Measurements from ENCODE around the gene SYNE1. TPM values are rescaled to one million over a fixed set of nuclear protein-coding genes. Genes with fewer than 3 reads are reported as not detected.

Gene SYNE1
- total and polyA plus RNA-seq, 2 of the 8 experiments (the other 6 are each of a cell fraction or from before 2014, with no cell fraction given): 2.8 to 5.5 TPM

GRCh38 chr6:152595499-152595898 lies 41.7 kb downstream of the SYNE1 start:
- Histone ChIP-seq H4K91ac (replicated peaks; ENCODE audit: insufficient read length, low read length) (no peak overlapping the region), H3K79me2 (ENCODE audit: control insufficient read depth in 1 of 2, insufficient read depth in 2 of 2, low read length in 2 of 2) (no peaks in the 10 kb centered on the region), H3K36me3 (ENCODE audit: control insufficient read depth in 2 of 4, insufficient read depth in 4 of 4, low read length in 3 of 4) (no peaks in the 10 kb centered on the region), H3K27ac (ENCODE audit: low read depth, low read length) (no peak overlapping the region), H4K5ac (ENCODE audit: insufficient read length, low read depth, low read length) (no peak overlapping the region), H3K79me1 (ENCODE audit: low read depth, low read length) (no peaks in the 10 kb centered on the region), H3K27me3 (replicated peaks in 1 of 4; ENCODE audit: control insufficient read depth in 3 of 4, extremely low read depth in 1 of 4, insufficient read depth in 3 of 4, low read length in 3 of 4) (no peaks in the 10 kb centered on the region), H3K4me3 (ENCODE audit: extremely low read depth in 1 of 4, insufficient read depth in 2 of 4, low read depth in 3 of 4, low read length in 4 of 4) (no peak overlapping the region), H4K20me1 (replicated peaks in 1 of 2; ENCODE audit: control insufficient read depth in 1 of 2, insufficient read depth in 2 of 2, low read length in 2 of 2) (no peaks in the 10 kb centered on the region), H3K56ac (replicated peaks; ENCODE audit: insufficient read length, low read depth, low read length) (no peak overlapping the region), H2BK120ac (replicated peaks; ENCODE audit: low read depth, low read length) (no peak overlapping the region), H3K4me2 (ENCODE audit: insufficient read depth in 1 of 2, low read depth in 2 of 2, low read length in 2 of 2) (no peak overlapping the region), H3K4me1 (replicated peaks in 1 of 4; ENCODE audit: control insufficient read depth in 3 of 4, insufficient read depth in 4 of 4, low read length in 3 of 4) (no peaks in the 10 kb centered on the region), H3K14ac (ENCODE audit: insufficient read length) (no peak overlapping the region), H3K23ac (ENCODE audit: insufficient read length) (no peak overlapping the region), H3K23me2 (ENCODE audit: low read depth, low read length) (no peaks in the 10 kb centered on the region), H2BK12ac (ENCODE audit: low read depth, low read length) (no peak overlapping the region), H2AK5ac (ENCODE audit: low read depth, low read length) (no peak overlapping the region), H3K9me3 (ENCODE audit: insufficient read depth in 2 of 2, low read depth in 1 of 2, low read length in 1 of 2) (no peaks in the 10 kb centered on the region), H3K18ac (ENCODE audit: extremely low read depth, low read length) (no peak overlapping the region), H2BK20ac (ENCODE audit: low read length) (no peak overlapping the region), H2BK5ac (ENCODE audit: low read depth, low read length) (no peak overlapping the region), H2BK15ac (ENCODE audit: low read length) (no peak overlapping the region), H4K8ac (ENCODE audit: extremely low read depth, insufficient read depth, low read length) (no peak overlapping the region), H3K4ac (replicated peaks; ENCODE audit: insufficient read length, low read depth, low read length) (no peak overlapping the region), H2AFZ (ENCODE audit: low read length) (no peak overlapping the region), H3K9ac (replicated peaks in 1 of 4; ENCODE audit: extremely low read depth in 1 of 4, low read depth in 3 of 4, low read length in 3 of 4) (no peak overlapping the region)
- 87% methylated on average over 4 of the region's 4 CpGs; no CpG with 5 or more reads in 1 of the 2 experiments for WGBS, 2 experiments (ENCODE audit: extremely low coverage in 1 of 2, insufficient coverage in 1 of 2, insufficient read length in 1 of 2, insufficient replicate concordance in 2 of 2, low coverage in 1 of 2, low lambda C conversion rate in 2 of 2, missing lambda C conversion rate in 1 of 2)
- no peak for DNase-seq (ENCODE audit: low read depth in 1 of 2, low spot score in 2 of 2)
- peak; percentile 72 for FAIRE-seq
- ChIA-PET CTCF (ENCODE audit: partially characterized antibody) (interaction anchor here (0.5 to 3.8 kb wide), 20 partner anchors 9 to 989 kb away, joined by 3 to 14 read pairs (median 4); no protein-coding TSS in a partner anchor), POLR2A (ENCODE audit: partially characterized antibody) (no interaction called here)
- TF ChIP-seq EGR1 (IDR thresholded peaks at IDR 0.05; ENCODE audit: borderline replicate concordance, low read depth, low read length): no peak
- no peak for TF ChIP-seq TAF1 (IDR thresholded peaks at IDR 0.05; ENCODE audit: low read depth, low read length)
- no peak for TF ChIP-seq SAP30 (IDR thresholded peaks at IDR 0.05; ENCODE audit: insufficient read depth, insufficient replicate concordance, low read length)
- no peak for TF ChIP-seq USF2 (IDR thresholded peaks at IDR 0.05; ENCODE audit: low read length)
- TF ChIP-seq SP4 (IDR thresholded peaks at IDR 0.05; ENCODE audit: low read length): no peak
- TF ChIP-seq SIX5 (IDR thresholded peaks at IDR 0.05; ENCODE audit: low read depth, low read length): no peak
- TF ChIP-seq CBX5 (IDR thresholded peaks at IDR 0.05; ENCODE audit: low read depth, low read length): no peak
- no peak for TF ChIP-seq EZH2 (IDR thresholded peaks at IDR 0.05; ENCODE audit: low read depth, low read length, severe bottlenecking)
- TF ChIP-seq E2F6 (IDR thresholded peaks at IDR 0.05): no peak
- no peak for TF ChIP-seq ATF2 (IDR thresholded peaks at IDR 0.05; ENCODE audit: low read length)
- no peak for TF ChIP-seq POLR2AphosphoS5 (IDR thresholded peaks at IDR 0.05; ENCODE audit: low read depth, low read length)
- TF ChIP-seq TCF12 (IDR thresholded peaks at IDR 0.05; ENCODE audit: low read depth, low read length): no peak

Measured in H1 (cell line).